Calu3 (cell line): ENCODE data around the gene UNC13C. TPM values are rescaled to one million over a fixed set of nuclear protein-coding genes. Genes with fewer than 3 reads are reported as not detected.
"Not testable (repeated sequence)": the region's sequence is repeated elsewhere in the genome, so short reads cannot be mapped to it uniquely, and the experiment has no call there.

ENCODE experiments used
- Bru-seq: library from RNA; stranded (reverse); fragments of 400-500 nt; gene quantifications from one replicate; lab custom pipeline; 2021; lab: Mats Ljungman, UMichigan
- BruChase-seq, 2 experiments: library from RNA; stranded (reverse); fragments of 400-500 nt; gene quantifications; one replicate each; lab custom pipeline; 2021; lab: Mats Ljungman, UMichigan
- BruUV-seq: library from RNA; stranded (reverse); fragments of 400-500 nt; replicated peaks from 2 replicates; lab custom pipeline; 2021; lab: Mats Ljungman, UMichigan
- CTCF ChIA-PET: fragments of 300-600 bp; sonication (Branson Sonifier 250); formaldehyde crosslinking; loops from one replicate; lab custom pipeline; 2022; ENCODE audit warnings: antibody characterized with exemption; lab: Charles Lee
- DNase-seq: peaks from one replicate; pipeline ENCODE4 v3.0.0; 2022
- H3K27ac Mint-ChIP-seq: one replicate; pipeline ENCODE4 v1.8.0; 2022; ENCODE audit warnings: mixed read lengths; ENCODE audit not compliant: unreplicated experiment
- H3K27me3 Mint-ChIP-seq: one replicate; pipeline ENCODE4 v1.8.0; 2022; ENCODE audit warnings: mixed read lengths; ENCODE audit not compliant: unreplicated experiment
- H3K36me3 Mint-ChIP-seq: one replicate; pipeline ENCODE4 v1.8.0; 2022; ENCODE audit warnings: mild to moderate bottlenecking, moderate library complexity, mixed read lengths; ENCODE audit not compliant: insufficient read depth, unreplicated experiment
- H3K4me1 Mint-ChIP-seq: one replicate; pipeline ENCODE4 v1.8.0; 2022; ENCODE audit warnings: mild to moderate bottlenecking, low read depth, mixed read lengths; ENCODE audit not compliant: unreplicated experiment
- H3K4me3 Mint-ChIP-seq: one replicate; pipeline ENCODE4 v1.8.0; 2022; ENCODE audit warnings: mild to moderate bottlenecking, low read depth, moderate library complexity, mixed read lengths; ENCODE audit not compliant: unreplicated experiment
- H3K9me3 Mint-ChIP-seq: one replicate; pipeline ENCODE4 v1.8.0; 2022; ENCODE audit warnings: low read depth, mixed read lengths; ENCODE audit not compliant: unreplicated experiment
- intact Hi-C: fragments of 100-400 bp; cut with micrococcal nuclease; formaldehyde crosslinking; loops from one replicate; pipeline ENCODE4 v1.10.0; 2022; ENCODE audit not compliant: unreplicated experiment
- long read RNA-seq: library from polyadenylated mRNA; stranded (forward); transcript quantifications from one replicate; pipeline ENCODE4 v2.0.0, GENCODE V29; 2022
- total RNA-seq: library from RNA; stranded (reverse); gene quantifications from 2 replicates; pipeline ENCODE4 v1.2.3, GENCODE V29; 2022
- TF ChIP-seq, protein P1 (sequence below): fragments of 200-600 bp; IDR thresholded peaks from one replicate; pipeline ENCODE4 v1.8.0; 2022; ENCODE audit warnings: antibody characterized with exemption; ENCODE audit not compliant: unreplicated experiment

The UNC13C gene
- total RNA-seq (0.32 and 0.38 TPM in 2 replicates), Bru-seq, nascent RNA (percentile 16 among the genes with signal in this experiment), BruChase-seq, experiment 1, labeled RNA remaining after a 6-hour chase (percentile 19 among the genes with signal in this experiment), BruChase-seq, experiment 2, labeled RNA remaining after a 2-hour chase (percentile 24 among the genes with signal in this experiment)
- long read RNA-seq, result 0 reads

DNA sequence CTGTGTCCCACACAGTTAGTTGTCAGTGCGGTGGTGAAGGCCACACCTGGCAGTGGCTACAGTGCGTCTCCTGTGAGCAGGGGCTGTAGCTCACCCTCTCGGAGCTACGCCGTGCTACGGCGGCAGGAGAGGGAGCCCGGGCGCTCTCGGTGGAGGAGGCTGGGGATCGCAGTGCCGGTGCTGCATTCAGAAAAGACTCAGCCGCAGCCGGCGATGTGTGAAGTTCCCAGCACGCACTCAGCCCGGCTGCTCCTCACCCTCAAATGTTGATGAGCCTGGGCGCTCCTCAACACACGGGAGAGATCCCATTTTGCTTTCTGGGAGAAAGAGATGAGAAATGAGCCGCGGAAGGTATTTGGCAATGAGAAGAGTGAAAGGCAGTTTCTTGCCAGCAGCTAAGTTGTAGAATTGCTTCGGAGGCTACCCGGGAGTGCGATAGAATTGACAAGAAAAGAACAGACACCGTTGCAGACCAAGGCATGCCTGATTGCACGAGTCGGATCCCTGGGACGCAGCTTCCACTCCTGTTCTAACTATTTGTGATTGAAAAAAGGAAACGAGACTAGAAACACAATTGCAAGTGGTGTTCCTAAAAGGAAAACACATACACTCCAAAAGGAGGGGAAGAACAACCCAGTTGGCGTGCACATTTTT is at the start of gene UNC13C:
Gene UNC13C, plus strand, starts transcription at position 189 of the 654 bp plus-strand sequence. CDS start 34,463 bp downstream, outside the sequence.
- Mint-ChIP-seq H3K9me3 (no peaks in the 10 kb centered on the region), H3K4me1 (peaks cover 7% of the 10 kb centered on the region), H3K36me3 (peaks cover 5% of the 10 kb centered on the region), H3K27ac (peak within 1 kb of the TSS; percentile 51), H3K27me3 (no peaks in the 10 kb centered on the region), H3K4me3 (peak within 1 kb of the TSS; percentile 79)
- intact Hi-C loops, result loop anchor here (5.0 to 10.0 kb wide), 5 partner anchors 166 to 1194 kb away; no protein-coding TSS in a partner anchor
- CTCF ChIA-PET, result interaction anchor here (1.1 to 1.6 kb wide), 2 partner anchors 15 to 167 kb away, joined by 4 to 6 read pairs; no protein-coding TSS in a partner anchor
- peak; percentile 60 for DNase-seq
- BruUV-seq, result no TSS peak
- TF ChIP-seq, protein P1, sequence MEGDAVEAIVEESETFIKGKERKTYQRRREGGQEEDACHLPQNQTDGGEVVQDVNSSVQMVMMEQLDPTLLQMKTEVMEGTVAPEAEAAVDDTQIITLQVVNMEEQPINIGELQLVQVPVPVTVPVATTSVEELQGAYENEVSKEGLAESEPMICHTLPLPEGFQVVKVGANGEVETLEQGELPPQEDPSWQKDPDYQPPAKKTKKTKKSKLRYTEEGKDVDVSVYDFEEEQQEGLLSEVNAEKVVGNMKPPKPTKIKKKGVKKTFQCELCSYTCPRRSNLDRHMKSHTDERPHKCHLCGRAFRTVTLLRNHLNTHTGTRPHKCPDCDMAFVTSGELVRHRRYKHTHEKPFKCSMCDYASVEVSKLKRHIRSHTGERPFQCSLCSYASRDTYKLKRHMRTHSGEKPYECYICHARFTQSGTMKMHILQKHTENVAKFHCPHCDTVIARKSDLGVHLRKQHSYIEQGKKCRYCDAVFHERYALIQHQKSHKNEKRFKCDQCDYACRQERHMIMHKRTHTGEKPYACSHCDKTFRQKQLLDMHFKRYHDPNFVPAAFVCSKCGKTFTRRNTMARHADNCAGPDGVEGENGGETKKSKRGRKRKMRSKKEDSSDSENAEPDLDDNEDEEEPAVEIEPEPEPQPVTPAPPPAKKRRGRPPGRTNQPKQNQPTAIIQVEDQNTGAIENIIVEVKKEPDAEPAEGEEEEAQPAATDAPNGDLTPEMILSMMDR, result no peak

DNA sequence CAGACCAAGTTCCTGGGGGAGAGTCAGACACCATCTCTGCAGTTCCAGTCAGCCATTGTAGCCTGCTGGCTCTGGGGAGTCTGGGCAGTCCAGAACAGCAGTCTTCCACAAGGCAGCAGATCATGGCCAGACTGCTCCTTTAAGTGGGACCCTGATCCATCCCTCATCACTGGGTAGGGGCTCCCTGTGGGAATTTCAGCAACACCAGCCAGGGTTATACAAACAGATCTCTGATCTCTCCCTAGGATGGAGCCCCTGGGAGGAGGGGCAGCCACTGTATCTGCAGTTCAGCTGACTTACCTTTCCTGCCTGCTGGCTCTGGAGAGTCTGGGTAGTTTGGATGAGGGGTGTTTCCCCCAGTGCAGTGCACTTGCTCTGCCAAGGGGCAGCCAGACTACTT is 42.1 kb upstream of the UNC13C start:
- intact Hi-C loops, result no loop called here
- DNase-seq, result no peak
- Mint-ChIP-seq H3K9me3 (peaks cover 27% of the 10 kb centered on the region), H3K27ac (no peak overlapping the region), H3K4me3 (no peak overlapping the region), H3K36me3 (no peaks in the 10 kb centered on the region), H3K4me1 (no peaks in the 10 kb centered on the region), H3K27me3 (no peaks in the 10 kb centered on the region)
- CTCF ChIA-PET, result no interaction called here
- no TSS peak for BruUV-seq
- TF ChIP-seq, protein P1, result no peak

DNA sequence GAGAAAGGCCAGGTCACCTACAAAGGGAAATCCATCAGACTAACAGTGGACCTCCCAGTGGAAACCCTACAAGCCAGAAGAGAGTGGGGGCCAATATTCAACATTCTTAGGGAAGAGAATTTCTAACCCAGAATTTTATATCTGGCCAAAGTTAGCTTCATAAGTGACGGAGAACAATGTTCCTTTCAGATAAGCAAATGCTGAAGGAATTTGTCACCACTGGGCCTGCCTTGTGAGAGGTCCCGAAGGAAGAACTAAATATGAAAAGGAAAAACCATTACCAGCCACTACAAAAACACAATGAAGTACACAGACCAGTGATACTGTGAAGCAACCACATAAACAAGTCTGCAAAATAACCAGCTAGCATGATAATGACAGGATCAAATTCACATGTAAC is 40.6 kb upstream of the UNC13C start:
- H3K4me1 Mint-ChIP-seq, H3K27ac Mint-ChIP-seq, H3K36me3 Mint-ChIP-seq, H3K27me3 Mint-ChIP-seq, CTCF ChIA-PET, BruUV-seq, H3K4me3 Mint-ChIP-seq, intact Hi-C loops, DNase-seq: not testable (repeated sequence)
- peaks cover 24% of the 10 kb centered on the region for H3K9me3 Mint-ChIP-seq

DNA sequence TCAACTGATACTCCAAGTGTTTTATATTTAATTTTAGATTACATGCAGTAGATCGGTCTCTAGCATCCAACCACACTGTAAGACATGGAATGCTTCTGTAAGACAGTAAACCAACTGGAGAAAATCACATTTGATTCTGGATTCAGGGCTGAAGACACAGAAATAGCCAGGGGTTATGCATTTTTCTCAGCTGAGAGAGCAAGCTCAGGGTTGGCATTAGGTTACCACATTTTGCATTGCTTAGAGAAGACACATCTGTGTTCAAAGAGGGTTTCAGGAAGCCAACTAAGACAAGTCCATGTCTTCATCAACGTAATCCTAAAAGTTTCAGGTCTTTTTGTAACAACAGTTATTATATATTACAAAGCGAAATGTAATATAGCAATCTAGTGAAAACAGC is 27.7 kb upstream of the UNC13C start:
- CTCF ChIA-PET, result interaction anchor here (0.6 kb wide), 1 partner anchor 1364 kb away, joined by 4 read pairs; no protein-coding TSS in a partner anchor
- no peaks in the 10 kb centered on the region for H3K27me3 Mint-ChIP-seq
- no TSS peak for BruUV-seq
- H3K9me3 Mint-ChIP-seq, result no peaks in the 10 kb centered on the region
- no peaks in the 10 kb centered on the region for H3K4me1 Mint-ChIP-seq
- intact Hi-C loops, result no loop called here
- H3K4me3 Mint-ChIP-seq, result no peak overlapping the region
- no peak overlapping the region for H3K27ac Mint-ChIP-seq
- H3K36me3 Mint-ChIP-seq, result no peaks in the 10 kb centered on the region
- no peak for DNase-seq
- TF ChIP-seq, protein P1, result no peak
